Endothelial cell of umbilical vein (primary cell): ENCODE results near the gene SLC25A24.

Experiments
- CTCF ChIP-seq, 2 donors: IDR thresholded peaks; 1 replicate in 1 of 2; 2 replicates in 1 of 2; pipeline ENCODE4 v1.5.1; 2011; ENCODE audit warnings: low read length in 2 of 2, mild to moderate bottlenecking in 2 of 2, moderate library complexity in 2 of 2, control low read depth in 1 of 2, inconsistent platforms in 1 of 2, low read depth in 1 of 2; ENCODE audit not compliant: insufficient read depth in 1 of 2; ENCODE audit errors: extremely low read depth in 1 of 2
- EZH2 ChIP-seq: IDR thresholded peaks from 2 replicates; pipeline ENCODE4 v1.6.1; 2012; ENCODE audit warnings: borderline replicate concordance, low read depth, mild to moderate bottlenecking, moderate library complexity, low read length, inconsistent platforms; ENCODE audit not compliant: severe bottlenecking
- FOS ChIP-seq: IDR thresholded peaks from 2 replicates; pipeline ENCODE4 v1.6.1; 2011; ENCODE audit warnings: mild to moderate bottlenecking, low read length, moderate library complexity, borderline replicate concordance; ENCODE audit not compliant: insufficient read depth
- GATA2 ChIP-seq: IDR thresholded peaks from 2 replicates; pipeline ENCODE4 v1.7.0; 2011; ENCODE audit warnings: low read depth, mild to moderate bottlenecking, moderate library complexity, mixed read lengths, low read length; ENCODE audit not compliant: insufficient read length, insufficient read depth
- JUN ChIP-seq: IDR thresholded peaks from 2 replicates; pipeline ENCODE4 v1.6.1; 2011; ENCODE audit warnings: borderline replicate concordance, low read depth; ENCODE audit not compliant: insufficient read length, insufficient read depth
- MAX ChIP-seq: IDR thresholded peaks from 2 replicates; pipeline ENCODE4 v1.6.1; 2011; ENCODE audit not compliant: insufficient read depth, insufficient read length
- MYC ChIP-seq: IDR thresholded peaks from one replicate; pipeline ENCODE4 v1.6.1; 2011; ENCODE audit warnings: mild to moderate bottlenecking, low read depth, low read length
- POLR2A ChIP-seq: IDR thresholded peaks from 2 replicates; pipeline ENCODE4 v1.6.1; 2012; ENCODE audit warnings: low read depth, mild to moderate bottlenecking, control low read depth, low read length
- POLR2AphosphoS5 ChIP-seq: IDR thresholded peaks from 2 replicates; pipeline ENCODE4 v1.6.1; 2012; ENCODE audit warnings: low read depth, mild to moderate bottlenecking, control low read depth, low read length, moderate library complexity; ENCODE audit not compliant: insufficient read depth

- no peak for TF ChIP-seq CTCF (IDR thresholded peaks at IDR 0.05; ENCODE audit: extremely low read depth in 1 of 2, insufficient read depth in 1 of 2, low read depth in 1 of 2, low read length in 2 of 2)
- no peak for TF ChIP-seq MYC
- TF ChIP-seq POLR2A = no peak
- no peak for TF ChIP-seq MAX
- TF ChIP-seq EZH2 = no peak
- TF ChIP-seq JUN = no peak
- TF ChIP-seq POLR2AphosphoS5 = no peak
- no peak for TF ChIP-seq FOS
- no peak for TF ChIP-seq GATA2
Observed at GRCh38 chr1:108201687-108202086, 1.5 kb upstream of the SLC25A24 start.
